ENCODE measurements around the gene GNB1. TPM values are rescaled to one million over a fixed set of nuclear protein-coding genes. Genes with fewer than 3 reads are reported as not detected.

Gene GNB1
- total and polyA plus RNA-seq, 9 of the 15 experiments (the other 6 are each of a cell fraction or from before 2014, with no cell fraction given) = 34.3 to 388 (median 114) TPM

DNA sequence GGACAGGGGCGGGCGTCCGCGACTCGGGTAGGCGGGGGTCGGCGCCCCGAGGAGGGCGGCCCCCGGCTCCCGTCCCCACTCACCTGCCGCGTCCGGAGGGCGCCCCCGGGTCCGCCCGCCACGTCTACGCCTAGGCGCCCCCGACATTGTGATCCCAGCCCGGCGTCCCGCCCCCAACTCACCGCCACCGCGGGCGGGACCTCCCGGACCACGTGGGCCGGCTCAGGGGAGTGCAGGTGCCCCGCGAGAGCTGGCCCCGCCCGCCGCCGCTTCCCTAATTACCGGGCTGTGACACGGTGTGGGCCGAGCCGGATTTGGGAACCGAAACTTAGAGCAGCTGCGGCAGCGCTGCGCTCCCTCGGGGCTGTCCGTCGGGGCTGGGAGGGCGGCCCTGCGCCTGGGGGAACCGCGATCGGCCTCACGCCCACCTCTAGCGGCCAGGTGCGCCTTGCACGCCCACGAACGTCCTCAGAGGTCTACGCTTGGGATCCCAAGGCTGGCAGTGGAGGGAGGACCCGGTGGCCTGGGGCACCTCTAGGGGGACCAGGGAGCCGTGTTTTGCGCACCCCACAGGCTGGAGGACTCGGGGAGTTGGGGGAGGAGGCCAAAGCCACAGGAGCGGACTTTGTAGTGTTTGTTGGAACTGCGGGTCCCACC is 112.1 kb downstream of the GNB1 start (continued):
- TF ChIP-seq RAD21 (CRISPR knock-in tag; conservative IDR thresholded peaks at IDR 0.05 in 1 of 2, IDR thresholded peaks at IDR 0.05 in 1 of 2) (peak in 1 of 2 experiments; percentile 30; a peak in 2 of 4 replicates), MTA2 (IDR thresholded peaks at IDR 0.05; ENCODE audit: low read depth) (no peak), ZNF445 (CRISPR knock-in tag; IDR thresholded peaks at IDR 0.05; ENCODE audit: low read depth) (0 out of 2 replicates have a peak, but pooled peaks have one; percentile 57), ZNF583 (CRISPR knock-in tag; IDR thresholded peaks at IDR 0.05) (peak; percentile 40; the same call in 1 of the 2 replicates), SUPT5H (IDR thresholded peaks at IDR 0.05) (peak; percentile 73), CTBP1 (IDR thresholded peaks at IDR 0.05; ENCODE audit: borderline replicate concordance) (peak; percentile 82), PHF21A (IDR thresholded peaks at IDR 0.05; ENCODE audit: borderline replicate concordance, low read depth) (peak; percentile 87; the same call in 1 of the 2 replicates), NRF1 (conservative IDR thresholded peaks at IDR 0.05 in 1 of 2, IDR thresholded peaks at IDR 0.05 in 1 of 2) (peak; percentile 69 to 86), SMAD3 (CRISPR knock-in tag; conservative IDR thresholded peaks at IDR 0.05) (no peak), ZSCAN29 (IDR thresholded peaks at IDR 0.05) (peak; percentile 19; the same call in 1 of the 2 replicates)
- TF ChIP-seq, protein P1, sequence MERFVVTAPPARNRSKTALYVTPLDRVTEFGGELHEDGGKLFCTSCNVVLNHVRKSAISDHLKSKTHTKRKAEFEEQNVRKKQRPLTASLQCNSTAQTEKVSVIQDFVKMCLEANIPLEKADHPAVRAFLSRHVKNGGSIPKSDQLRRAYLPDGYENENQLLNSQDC (CRISPR knock-in tag; IDR thresholded peaks at IDR 0.05) = no peak
- TF ChIP-seq, protein P2, sequence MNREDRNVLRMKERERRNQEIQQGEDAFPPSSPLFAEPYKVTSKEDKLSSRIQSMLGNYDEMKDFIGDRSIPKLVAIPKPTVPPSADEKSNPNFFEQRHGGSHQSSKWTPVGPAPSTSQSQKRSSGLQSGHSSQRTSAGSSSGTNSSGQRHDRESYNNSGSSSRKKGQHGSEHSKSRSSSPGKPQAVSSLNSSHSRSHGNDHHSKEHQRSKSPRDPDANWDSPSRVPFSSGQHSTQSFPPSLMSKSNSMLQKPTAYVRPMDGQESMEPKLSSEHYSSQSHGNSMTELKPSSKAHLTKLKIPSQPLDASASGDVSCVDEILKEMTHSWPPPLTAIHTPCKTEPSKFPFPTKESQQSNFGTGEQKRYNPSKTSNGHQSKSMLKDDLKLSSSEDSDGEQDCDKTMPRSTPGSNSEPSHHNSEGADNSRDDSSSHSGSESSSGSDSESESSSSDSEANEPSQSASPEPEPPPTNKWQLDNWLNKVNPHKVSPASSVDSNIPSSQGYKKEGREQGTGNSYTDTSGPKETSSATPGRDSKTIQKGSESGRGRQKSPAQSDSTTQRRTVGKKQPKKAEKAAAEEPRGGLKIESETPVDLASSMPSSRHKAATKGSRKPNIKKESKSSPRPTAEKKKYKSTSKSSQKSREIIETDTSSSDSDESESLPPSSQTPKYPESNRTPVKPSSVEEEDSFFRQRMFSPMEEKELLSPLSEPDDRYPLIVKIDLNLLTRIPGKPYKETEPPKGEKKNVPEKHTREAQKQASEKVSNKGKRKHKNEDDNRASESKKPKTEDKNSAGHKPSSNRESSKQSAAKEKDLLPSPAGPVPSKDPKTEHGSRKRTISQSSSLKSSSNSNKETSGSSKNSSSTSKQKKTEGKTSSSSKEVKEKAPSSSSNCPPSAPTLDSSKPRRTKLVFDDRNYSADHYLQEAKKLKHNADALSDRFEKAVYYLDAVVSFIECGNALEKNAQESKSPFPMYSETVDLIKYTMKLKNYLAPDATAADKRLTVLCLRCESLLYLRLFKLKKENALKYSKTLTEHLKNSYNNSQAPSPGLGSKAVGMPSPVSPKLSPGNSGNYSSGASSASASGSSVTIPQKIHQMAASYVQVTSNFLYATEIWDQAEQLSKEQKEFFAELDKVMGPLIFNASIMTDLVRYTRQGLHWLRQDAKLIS (CRISPR knock-in tag; IDR thresholded peaks at IDR 0.05) = peak; percentile 82; the same call in 1 of the 2 replicates
- TF ChIP-seq, protein P3, sequence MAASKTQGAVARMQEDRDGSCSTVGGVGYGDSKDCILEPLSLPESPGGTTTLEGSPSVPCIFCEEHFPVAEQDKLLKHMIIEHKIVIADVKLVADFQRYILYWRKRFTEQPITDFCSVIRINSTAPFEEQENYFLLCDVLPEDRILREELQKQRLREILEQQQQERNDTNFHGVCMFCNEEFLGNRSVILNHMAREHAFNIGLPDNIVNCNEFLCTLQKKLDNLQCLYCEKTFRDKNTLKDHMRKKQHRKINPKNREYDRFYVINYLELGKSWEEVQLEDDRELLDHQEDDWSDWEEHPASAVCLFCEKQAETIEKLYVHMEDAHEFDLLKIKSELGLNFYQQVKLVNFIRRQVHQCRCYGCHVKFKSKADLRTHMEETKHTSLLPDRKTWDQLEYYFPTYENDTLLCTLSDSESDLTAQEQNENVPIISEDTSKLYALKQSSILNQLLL (CRISPR knock-in tag; IDR thresholded peaks at IDR 0.05; ENCODE audit: borderline replicate concordance) = no peak
- TF ChIP-seq, protein P4, sequence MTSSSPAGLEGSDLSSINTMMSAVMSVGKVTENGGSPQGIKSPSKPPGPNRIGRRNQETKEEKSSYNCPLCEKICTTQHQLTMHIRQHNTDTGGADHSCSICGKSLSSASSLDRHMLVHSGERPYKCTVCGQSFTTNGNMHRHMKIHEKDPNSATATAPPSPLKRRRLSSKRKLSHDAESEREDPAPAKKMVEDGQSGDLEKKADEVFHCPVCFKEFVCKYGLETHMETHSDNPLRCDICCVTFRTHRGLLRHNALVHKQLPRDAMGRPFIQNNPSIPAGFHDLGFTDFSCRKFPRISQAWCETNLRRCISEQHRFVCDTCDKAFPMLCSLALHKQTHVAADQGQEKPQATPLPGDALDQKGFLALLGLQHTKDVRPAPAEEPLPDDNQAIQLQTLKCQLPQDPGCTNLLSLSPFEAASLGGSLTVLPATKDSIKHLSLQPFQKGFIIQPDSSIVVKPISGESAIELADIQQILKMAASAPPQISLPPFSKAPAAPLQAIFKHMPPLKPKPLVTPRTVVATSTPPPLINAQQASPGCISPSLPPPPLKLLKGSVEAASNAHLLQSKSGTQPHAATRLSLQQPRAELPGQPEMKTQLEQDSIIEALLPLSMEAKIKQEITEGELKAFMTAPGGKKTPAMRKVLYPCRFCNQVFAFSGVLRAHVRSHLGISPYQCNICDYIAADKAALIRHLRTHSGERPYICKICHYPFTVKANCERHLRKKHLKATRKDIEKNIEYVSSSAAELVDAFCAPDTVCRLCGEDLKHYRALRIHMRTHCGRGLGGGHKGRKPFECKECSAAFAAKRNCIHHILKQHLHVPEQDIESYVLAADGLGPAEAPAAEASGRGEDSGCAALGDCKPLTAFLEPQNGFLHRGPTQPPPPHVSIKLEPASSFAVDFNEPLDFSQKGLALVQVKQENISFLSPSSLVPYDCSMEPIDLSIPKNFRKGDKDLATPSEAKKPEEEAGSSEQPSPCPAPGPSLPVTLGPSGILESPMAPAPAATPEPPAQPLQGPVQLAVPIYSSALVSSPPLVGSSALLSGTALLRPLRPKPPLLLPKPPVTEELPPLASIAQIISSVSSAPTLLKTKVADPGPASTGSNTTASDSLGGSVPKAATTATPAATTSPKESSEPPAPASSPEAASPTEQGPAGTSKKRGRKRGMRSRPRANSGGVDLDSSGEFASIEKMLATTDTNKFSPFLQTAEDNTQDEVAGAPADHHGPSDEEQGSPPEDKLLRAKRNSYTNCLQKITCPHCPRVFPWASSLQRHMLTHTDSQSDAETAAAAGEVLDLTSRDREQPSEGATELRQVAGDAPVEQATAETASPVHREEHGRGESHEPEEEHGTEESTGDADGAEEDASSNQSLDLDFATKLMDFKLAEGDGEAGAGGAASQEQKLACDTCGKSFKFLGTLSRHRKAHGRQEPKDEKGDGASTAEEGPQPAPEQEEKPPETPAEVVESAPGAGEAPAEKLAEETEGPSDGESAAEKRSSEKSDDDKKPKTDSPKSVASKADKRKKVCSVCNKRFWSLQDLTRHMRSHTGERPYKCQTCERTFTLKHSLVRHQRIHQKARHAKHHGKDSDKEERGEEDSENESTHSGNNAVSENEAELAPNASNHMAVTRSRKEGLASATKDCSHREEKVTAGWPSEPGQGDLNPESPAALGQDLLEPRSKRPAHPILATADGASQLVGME (CRISPR knock-in tag; IDR thresholded peaks at IDR 0.05) = peak; percentile 11; the same call in 1 of the 2 replicates
